Testis (tissue), 2 donors: ENCODE results near the gene DOCK9.

ENCODE experiments used
- POLR2A ChIP-seq: fragments of 450-650 bp; IDR thresholded peaks from one replicate; pipeline ENCODE4 v1.6.1; 2017; ENCODE audit warnings: antibody characterized with exemption, mild to moderate bottlenecking, moderate library complexity
- TF ChIP-seq, protein P1 (sequence below), 3 experiments: fragments of 450-650 bp in 2 of 3; fragments of 200-600 bp in 1 of 3; sonication (generic) in 1 of 3; IDR thresholded peaks; one replicate each; pipeline ENCODE4 v1.5.1; 2016 to 2019; ENCODE audit warnings: antibody characterized with exemption in 3 of 3, mild to moderate bottlenecking in 2 of 3, moderate library complexity in 1 of 3

DNA sequence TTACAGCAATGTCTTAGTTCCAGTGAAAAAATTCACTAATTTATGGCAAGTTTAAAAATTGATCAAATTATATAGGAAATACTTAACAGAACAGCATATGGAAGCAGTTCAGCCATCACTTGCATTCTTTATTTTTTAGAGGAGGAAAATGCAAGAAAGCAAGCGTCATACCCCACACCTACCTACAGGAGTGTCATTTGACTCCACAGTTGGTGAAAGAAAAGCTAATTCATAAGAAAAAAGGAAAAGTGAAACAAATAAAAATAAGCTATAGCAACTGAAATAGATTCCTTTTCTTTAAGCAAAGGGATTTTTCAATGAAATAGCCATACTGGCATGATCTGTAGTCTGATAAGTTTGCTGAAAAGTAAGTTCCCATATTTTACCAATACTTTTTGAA is 111.0 kb downstream of the DOCK9 start:
- TF ChIP-seq, protein P1, sequence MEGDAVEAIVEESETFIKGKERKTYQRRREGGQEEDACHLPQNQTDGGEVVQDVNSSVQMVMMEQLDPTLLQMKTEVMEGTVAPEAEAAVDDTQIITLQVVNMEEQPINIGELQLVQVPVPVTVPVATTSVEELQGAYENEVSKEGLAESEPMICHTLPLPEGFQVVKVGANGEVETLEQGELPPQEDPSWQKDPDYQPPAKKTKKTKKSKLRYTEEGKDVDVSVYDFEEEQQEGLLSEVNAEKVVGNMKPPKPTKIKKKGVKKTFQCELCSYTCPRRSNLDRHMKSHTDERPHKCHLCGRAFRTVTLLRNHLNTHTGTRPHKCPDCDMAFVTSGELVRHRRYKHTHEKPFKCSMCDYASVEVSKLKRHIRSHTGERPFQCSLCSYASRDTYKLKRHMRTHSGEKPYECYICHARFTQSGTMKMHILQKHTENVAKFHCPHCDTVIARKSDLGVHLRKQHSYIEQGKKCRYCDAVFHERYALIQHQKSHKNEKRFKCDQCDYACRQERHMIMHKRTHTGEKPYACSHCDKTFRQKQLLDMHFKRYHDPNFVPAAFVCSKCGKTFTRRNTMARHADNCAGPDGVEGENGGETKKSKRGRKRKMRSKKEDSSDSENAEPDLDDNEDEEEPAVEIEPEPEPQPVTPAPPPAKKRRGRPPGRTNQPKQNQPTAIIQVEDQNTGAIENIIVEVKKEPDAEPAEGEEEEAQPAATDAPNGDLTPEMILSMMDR (IDR thresholded peaks at IDR 0.05), result peak in 1 of 3 experiments; percentile 18
- TF ChIP-seq POLR2A, result no peak
